HEK293 (cell line): Measurements from ENCODE around the gene RSPH1.

Source experiments
- CTCF ChIA-PET: fragments of 350-600 bp; formaldehyde crosslinking; extraction: SDS; loops from one replicate; lab custom pipeline; 2021; ENCODE audit warnings: antibody characterized with exemption; lab: Yijun Ruan, JAX
- POLR2A ChIA-PET: fragments of 300-600 bp; formaldehyde crosslinking; extraction: SDS; loops from one replicate; lab custom pipeline; 2020; ENCODE audit warnings: antibody characterized with exemption, inconsistent platforms; lab: Yijun Ruan, JAX
- H3K27ac ChIP-seq: fragments of 200-500 bp; sonication (Bioruptor generic); 2 replicates; pipeline ENCODE4 v1.5.1; 2014; ENCODE audit warnings: low read depth, low read length, control low read depth, inconsistent platforms; ENCODE audit errors: extremely low read depth
- H3K36me3 ChIP-seq, 2 experiments: fragments of 200-500 bp in 1 of 2; sonication (Bioruptor generic) in 1 of 2; 1 replicate in 1 of 2; 2 replicates in 1 of 2; pipeline ENCODE4 v1.5.1; 2014 to 2017; ENCODE audit warnings: inconsistent platforms in 2 of 2, low read length in 2 of 2; ENCODE audit not compliant: control insufficient read depth in 2 of 2, insufficient read depth in 1 of 2
- H3K4me1 ChIP-seq: fragments of 200-500 bp; sonication (Bioruptor generic); 2 replicates; pipeline ENCODE4 v1.5.1; 2014; ENCODE audit warnings: mild to moderate bottlenecking, low read length, inconsistent platforms; ENCODE audit not compliant: control insufficient read depth, insufficient read depth
- H3K4me3 ChIP-seq: 2 replicates; pipeline ENCODE4 v1.5.1; 2011; ENCODE audit warnings: low read depth, mild to moderate bottlenecking, control low read depth, low read length, moderate library complexity
- H3K9me3 ChIP-seq: fragments of 200-500 bp; sonication (Bioruptor generic); 2 replicates; pipeline ENCODE4 v1.5.1; 2014; ENCODE audit warnings: low read depth, low read length, inconsistent platforms; ENCODE audit not compliant: control insufficient read depth, insufficient read depth
- PRDM10 ChIP-seq: fragments of 450-650 bp; formaldehyde crosslinking; IDR thresholded peaks from 2 replicates; pipeline ENCODE4 v1.5.1; 2016; ENCODE audit warnings: missing biosample characterization, missing genetic modification characterization
- SALL2 ChIP-seq: fragments of 450-650 bp; formaldehyde crosslinking; IDR thresholded peaks from 2 replicates; pipeline ENCODE4 v1.5.0; 2017; ENCODE audit warnings: missing biosample characterization, mild to moderate bottlenecking, missing genetic modification characterization, borderline replicate concordance
- ZBTB44 ChIP-seq: fragments of 450-650 bp; IDR thresholded peaks from 2 replicates; pipeline ENCODE4 v1.5.1; 2018; ENCODE audit warnings: missing biosample characterization, mild to moderate bottlenecking, missing genetic modification characterization
- ZBTB49 ChIP-seq: fragments of 450-650 bp; formaldehyde crosslinking; IDR thresholded peaks from 2 replicates; pipeline ENCODE4 v1.5.1; 2016; ENCODE audit warnings: missing biosample characterization, missing genetic modification characterization, low read depth
- ZEB2 ChIP-seq: fragments of 450-650 bp; formaldehyde crosslinking; IDR thresholded peaks from 2 replicates; pipeline ENCODE4 v1.5.1; 2016; ENCODE audit warnings: missing biosample characterization, missing genetic modification characterization
- ZFP3 ChIP-seq: fragments of 450-650 bp; formaldehyde crosslinking; IDR thresholded peaks from 2 replicates; pipeline ENCODE4 v1.5.1; 2016; ENCODE audit warnings: low read depth, missing biosample characterization, missing genetic modification characterization
- ZNF10 ChIP-seq: fragments of 450-650 bp; formaldehyde crosslinking; IDR thresholded peaks from 2 replicates; pipeline ENCODE4 v1.5.1; 2017; ENCODE audit warnings: missing biosample characterization, missing genetic modification characterization
- ZNF138 ChIP-seq: fragments of 450-650 bp; formaldehyde crosslinking; IDR thresholded peaks from 2 replicates; pipeline ENCODE4 v1.5.1; 2016; ENCODE audit warnings: missing biosample characterization, missing genetic modification characterization, borderline replicate concordance
- ZNF169 ChIP-seq: fragments of 450-650 bp; formaldehyde crosslinking; IDR thresholded peaks from 2 replicates; pipeline ENCODE4 v1.5.1; 2016; ENCODE audit warnings: missing biosample characterization, missing genetic modification characterization
- ZNF175 ChIP-seq: fragments of 450-650 bp; formaldehyde crosslinking; IDR thresholded peaks from 2 replicates; pipeline ENCODE4 v1.5.1; 2016; ENCODE audit warnings: missing biosample characterization, missing genetic modification characterization
- ZNF248 ChIP-seq: fragments of 450-650 bp; formaldehyde crosslinking; IDR thresholded peaks from 2 replicates; pipeline ENCODE4 v1.5.1; 2017; ENCODE audit warnings: missing biosample characterization, missing genetic modification characterization
- ZNF280C ChIP-seq: fragments of 450-650 bp; formaldehyde crosslinking; IDR thresholded peaks from 2 replicates; pipeline ENCODE4 v1.5.1; 2016; ENCODE audit warnings: missing biosample characterization, missing genetic modification characterization
- ZNF311 ChIP-seq: fragments of 450-650 bp; formaldehyde crosslinking; IDR thresholded peaks from 2 replicates; pipeline ENCODE4 v1.5.1; 2017; ENCODE audit warnings: missing biosample characterization, missing genetic modification characterization, borderline replicate concordance
- ZNF473 ChIP-seq: fragments of 450-650 bp; formaldehyde crosslinking; IDR thresholded peaks from 2 replicates; pipeline ENCODE4 v1.5.1; 2017; ENCODE audit warnings: missing biosample characterization, missing genetic modification characterization
- ZNF623 ChIP-seq: fragments of 450-650 bp; formaldehyde crosslinking; IDR thresholded peaks from 2 replicates; pipeline ENCODE4 v1.5.1; 2016; ENCODE audit warnings: missing biosample characterization, missing genetic modification characterization
- ZNF843 ChIP-seq: fragments of 450-650 bp; formaldehyde crosslinking; IDR thresholded peaks from 2 replicates; pipeline ENCODE4 v1.5.1; 2016; ENCODE audit warnings: missing biosample characterization, missing genetic modification characterization

The RSPH1 gene

GRCh38 chr21:42475036-42475435 is 21.0 kb downstream of the RSPH1 start:
- H3K4me3 ChIP-seq = no peak overlapping the region
- no peak overlapping the region for H3K27ac ChIP-seq
- no peaks in the 10 kb centered on the region for H3K36me3 ChIP-seq
- H3K4me1 ChIP-seq = no peaks in the 10 kb centered on the region
- POLR2A ChIA-PET = no interaction called here
- CTCF ChIA-PET = no interaction called here
- no peak for TF ChIP-seq ZEB2
- TF ChIP-seq SALL2 = no peak
- no peak for TF ChIP-seq ZNF311 (tag by site-specific recombination)
- TF ChIP-seq ZNF169 = no peak
- no peak for TF ChIP-seq ZNF138 (tag by site-specific recombination)
- no peak for TF ChIP-seq ZFP3 (tag by site-specific recombination)
- no peak for TF ChIP-seq ZBTB44
- TF ChIP-seq PRDM10 (tag by site-specific recombination) = no peak
- no peak for TF ChIP-seq ZBTB49 (tag by site-specific recombination)
- TF ChIP-seq ZNF248 (tag by site-specific recombination) = no peak
- TF ChIP-seq ZNF843 = no peak
- no peak for TF ChIP-seq ZNF473 (tag by site-specific recombination)
- no peak for TF ChIP-seq ZNF623
- no peak for TF ChIP-seq ZNF175 (tag by site-specific recombination)
- TF ChIP-seq ZNF10 (tag by site-specific recombination) = no peak
- no peak for TF ChIP-seq ZNF280C (tag by site-specific recombination)
- H3K9me3 ChIP-seq = no peaks in the 10 kb centered on the region
